RWPE2 (cell line): Measurements from ENCODE around the gene RASGEF1C.
A peak's percentile ranks its signal among the peaks of the same experiment; 100 is the strongest.

ENCODE experiments used
- ATAC-seq: fragments of 200-7000 bp; cut with Tn5 transposase; 3 replicates; pipeline ENCODE4 v1.9.1; 2021; ENCODE audit warnings: low read depth
- DNase-seq: peaks from one replicate; pipeline ENCODE4 v3.0.0-alpha.2; 2020; ENCODE audit warnings: low spot score
- H3K27ac ChIP-seq: fragments of 450-650 bp; 2 replicates; pipeline ENCODE4 v1.5.1; 2017; ENCODE audit warnings: mild to moderate bottlenecking; ENCODE audit not compliant: poor library complexity, severe bottlenecking
- H3K27me3 ChIP-seq: fragments of 250-450 bp; sonication (Bioruptor Pico); 2 replicates; pipeline ENCODE4 v1.5.1; 2021; ENCODE audit warnings: mild to moderate bottlenecking, moderate library complexity; ENCODE audit not compliant: insufficient read depth, poor library complexity, severe bottlenecking
- H3K36me3 ChIP-seq: fragments of 250-450 bp; sonication (Bioruptor Pico); 2 replicates; pipeline ENCODE4 v1.5.1; 2020; ENCODE audit warnings: low read depth, mild to moderate bottlenecking, moderate library complexity
- H3K4me1 ChIP-seq: fragments of 250-450 bp; sonication (Bioruptor Pico); 2 replicates; pipeline ENCODE4 v1.5.1; 2021; ENCODE audit warnings: mild to moderate bottlenecking, moderate library complexity; ENCODE audit not compliant: insufficient read depth, poor library complexity, severe bottlenecking
- H3K4me3 ChIP-seq: fragments of 250-450 bp; sonication (Bioruptor Pico); 2 replicates; pipeline ENCODE4 v1.5.1; 2021; ENCODE audit warnings: mild to moderate bottlenecking, moderate library complexity; ENCODE audit not compliant: severe bottlenecking
- H3K9me3 ChIP-seq: fragments of 250-450 bp; sonication (Bioruptor Pico); 2 replicates; pipeline ENCODE4 v1.5.1; 2021; ENCODE audit warnings: mild to moderate bottlenecking, moderate library complexity; ENCODE audit not compliant: severe bottlenecking
- CTCF ChIP-seq: fragments of 450-650 bp; IDR thresholded peaks from one replicate; pipeline ENCODE4 v1.5.1; 2017; ENCODE audit warnings: mild to moderate bottlenecking, moderate library complexity; ENCODE audit not compliant: poor library complexity, severe bottlenecking

The RASGEF1C gene

GRCh38 chr5:180138214-180138975 is 70.6 kb downstream of the RASGEF1C start:
- ATAC-seq, result no peak
- Histone ChIP-seq H3K4me3 (no peak overlapping the region), H3K4me1 (peaks cover 5% of the 10 kb centered on the region), H3K36me3 (no peaks in the 10 kb centered on the region), H3K27me3 (no peaks in the 10 kb centered on the region), H3K9me3 (no peaks in the 10 kb centered on the region), H3K27ac (no peak overlapping the region)
- no peak for DNase-seq
- TF ChIP-seq CTCF, result no peak

DNA sequence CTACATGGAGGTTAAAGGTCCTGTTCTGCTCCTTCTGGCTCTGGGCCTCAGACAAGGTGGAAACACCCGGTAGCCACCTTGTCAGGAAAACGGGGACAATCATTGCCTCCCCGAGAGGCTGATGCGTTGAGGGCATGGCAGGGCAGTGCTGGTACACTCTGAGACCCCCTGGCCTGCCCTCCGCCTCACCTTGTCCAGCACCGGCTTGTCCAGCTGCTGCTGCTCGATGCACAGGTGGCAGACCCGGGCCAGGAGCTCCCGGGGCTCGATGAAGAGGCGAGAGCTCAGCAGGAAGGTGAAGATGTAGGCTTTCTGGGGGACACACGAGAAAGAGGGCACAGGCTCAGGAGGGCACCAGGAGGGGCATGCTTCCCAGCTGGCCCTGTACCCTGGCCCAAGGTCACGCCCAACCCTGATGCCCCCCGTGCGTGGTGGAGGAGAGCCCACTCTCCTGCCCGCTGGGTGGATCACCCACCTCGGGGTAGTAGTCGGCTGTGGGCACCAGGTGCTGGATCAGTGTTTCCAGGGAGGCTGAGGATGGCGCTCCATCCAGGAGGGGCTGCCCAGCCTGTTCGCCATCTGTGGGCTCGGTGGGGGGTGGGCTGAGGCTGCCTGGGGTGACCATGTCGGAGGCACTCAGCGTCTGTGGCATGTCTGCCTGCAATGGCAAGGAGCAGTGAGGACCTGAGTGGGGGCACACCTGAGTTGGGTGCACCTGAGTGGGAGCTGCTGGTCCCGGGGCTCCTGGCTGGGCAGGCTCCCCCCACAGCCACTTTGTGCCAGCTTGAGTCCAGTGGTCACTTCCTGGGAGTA is 71.4 kb downstream of the RASGEF1C start:
- Histone ChIP-seq H3K4me1 (peaks cover 5% of the 10 kb centered on the region), H3K27ac (no peak overlapping the region), H3K9me3 (no peaks in the 10 kb centered on the region), H3K27me3 (no peaks in the 10 kb centered on the region), H3K36me3 (no peaks in the 10 kb centered on the region), H3K4me3 (no peak overlapping the region)
- TF ChIP-seq CTCF, result no peak
- ATAC-seq (no peak), DNase-seq (peak; percentile 70)

DNA sequence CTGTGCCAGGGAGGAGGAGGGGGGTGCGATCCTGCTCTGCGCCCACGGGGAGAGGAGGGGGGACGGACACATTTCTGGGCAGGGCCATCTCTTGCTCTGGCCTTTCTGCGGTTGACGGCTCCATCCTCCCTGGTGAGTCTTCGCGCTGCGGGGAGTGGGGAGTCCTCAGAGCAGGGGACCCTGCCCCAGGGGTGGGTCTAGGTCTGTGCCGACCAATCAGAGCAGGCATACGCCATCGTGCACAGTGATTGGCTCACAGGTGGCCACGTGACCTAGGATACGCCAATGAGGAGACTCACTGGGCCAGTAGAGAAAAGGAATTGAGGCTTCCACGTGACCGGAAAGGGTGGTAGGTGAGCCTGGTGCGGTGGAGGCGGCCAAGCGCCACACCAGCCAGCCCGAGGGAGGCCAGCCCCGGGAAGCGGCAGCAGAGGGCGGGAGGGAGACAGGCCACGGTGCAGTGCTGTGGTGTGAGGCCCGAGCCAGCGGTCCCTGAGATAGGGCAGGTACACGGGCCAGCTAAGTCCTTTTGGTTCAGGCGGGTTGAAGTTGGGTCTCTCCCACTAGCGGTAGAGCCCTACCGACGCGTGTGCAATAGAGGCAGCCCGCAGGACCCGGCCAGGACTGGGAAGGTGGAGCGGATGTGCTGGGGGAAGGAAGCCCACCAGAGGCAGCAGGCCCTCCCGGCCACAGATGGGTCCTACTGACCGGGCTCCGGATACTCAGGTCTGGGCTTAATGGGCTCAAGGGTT is 72.2 kb downstream of the RASGEF1C start:
- Histone ChIP-seq H3K9me3 (no peaks in the 10 kb centered on the region), H3K27ac (no peak overlapping the region), H3K4me1 (peaks cover 5% of the 10 kb centered on the region), H3K27me3 (no peaks in the 10 kb centered on the region), H3K4me3 (no peak overlapping the region), H3K36me3 (no peaks in the 10 kb centered on the region)
- TF ChIP-seq CTCF, result no peak
- DNase-seq (peak; percentile 58), ATAC-seq (no peak)

DNA sequence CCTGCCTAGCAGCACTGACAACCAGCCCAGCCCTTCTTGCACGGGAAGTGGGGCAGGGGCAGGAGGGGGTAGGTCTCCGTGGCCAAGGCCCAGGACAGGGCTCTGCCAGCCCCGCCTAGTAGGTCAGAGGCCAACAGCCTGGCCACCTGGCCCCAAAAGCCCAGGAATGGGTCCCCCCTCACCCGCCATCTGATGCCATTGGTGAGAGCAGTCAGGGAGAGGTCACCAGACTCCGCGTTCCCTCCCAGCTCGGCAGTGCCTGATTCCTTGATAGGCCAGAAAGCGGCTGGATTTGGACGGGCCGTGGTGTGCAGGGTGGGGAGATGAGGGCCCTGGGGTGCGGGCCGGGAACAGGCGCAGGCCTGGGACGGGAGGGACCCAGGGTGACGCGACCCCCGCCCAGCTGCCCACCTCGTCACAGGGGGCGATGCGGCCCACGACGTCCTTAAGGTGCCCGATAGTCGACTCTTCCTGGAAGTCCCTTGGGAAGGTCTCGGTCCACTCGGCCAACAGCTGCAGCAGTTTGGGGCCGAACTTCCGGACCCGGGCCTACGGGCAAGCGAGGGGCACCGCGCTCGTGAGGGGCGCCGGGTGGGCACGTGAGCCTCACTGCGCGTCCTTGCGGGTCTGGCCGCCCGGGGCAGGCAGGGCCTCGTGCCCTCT is 72.9 kb downstream of the RASGEF1C start:
- H3K4me1 ChIP-seq, result peaks cover 5% of the 10 kb centered on the region
- H3K4me3 ChIP-seq, result no peak overlapping the region
- ATAC-seq, result no peak
- TF ChIP-seq CTCF, result no peak
- no peaks in the 10 kb centered on the region for H3K36me3 ChIP-seq
- H3K27ac ChIP-seq, result no peak overlapping the region
- H3K27me3 ChIP-seq, result no peaks in the 10 kb centered on the region
- DNase-seq, result peak; percentile 70
- no peaks in the 10 kb centered on the region for H3K9me3 ChIP-seq
